CD4-positive, alpha-beta T cell (primary cell): ENCODE data around the gene ADGRV1. TPM values are rescaled to one million over a fixed set of nuclear protein-coding genes. Genes with fewer than 3 reads are reported as not detected.

Experiments used
- ATAC-seq: fragments of 200-7000 bp; cut with Tn5 transposase; one replicate; pipeline ENCODE4 v1.10.0; 2022; ENCODE audit warnings: mild to moderate bottlenecking; ENCODE audit not compliant: poor library complexity
- CTCF ChIA-PET: fragments of 350-600 bp; sonication (Branson Sonifier 250); formaldehyde crosslinking; loops from one replicate; lab custom pipeline; 2021; ENCODE audit warnings: antibody characterized with exemption, inconsistent platforms; lab: Charles Lee
- POLR2A ChIA-PET: fragments of 350-600 bp; sonication (Branson Sonifier 250); formaldehyde crosslinking; loops from one replicate; lab custom pipeline; 2021; ENCODE audit warnings: antibody characterized with exemption, inconsistent platforms; lab: Charles Lee
- DNase-seq, 14 experiments: peaks; one replicate each; pipeline ENCODE4 v3.0.0-alpha.2; 2013 to 2020; ENCODE audit warnings: mixed read lengths in 2 of 14
- H3K27ac ChIP-seq, 2 donors: one replicate each; pipeline versions ENCODE4 v1.5.1 to v1.7.0; 2013; ENCODE audit warnings: low read length in 2 of 2, low read depth in 1 of 2, mild to moderate bottlenecking in 1 of 2
- H3K27me3 ChIP-seq, 2 experiments: 1 replicate in 1 of 2; 2 replicates in 1 of 2; pipeline versions ENCODE4 v1.6.1 to v1.7.0; 2013; ENCODE audit warnings: low read length in 2 of 2, control low read depth in 1 of 2, mild to moderate bottlenecking in 1 of 2, moderate library complexity in 1 of 2; ENCODE audit not compliant: insufficient read depth in 2 of 2, control insufficient read depth in 1 of 2
- H3K36me3 ChIP-seq: one replicate; pipeline ENCODE4 v1.6.1; 2013; ENCODE audit warnings: low read length, control low read depth; ENCODE audit not compliant: insufficient read depth
- H3K4me1 ChIP-seq: one replicate; pipeline ENCODE4 v1.6.1; 2013; ENCODE audit warnings: low read length, control low read depth; ENCODE audit not compliant: insufficient read depth
- H3K4me3 ChIP-seq: one replicate; pipeline ENCODE4 v1.5.1; 2013; ENCODE audit warnings: mild to moderate bottlenecking, low read length, moderate library complexity
- H3K9me3 ChIP-seq, 2 experiments: 1 replicate in 1 of 2; 2 replicates in 1 of 2; pipeline versions ENCODE4 v1.6.1 to v1.7.0; 2013; ENCODE audit warnings: low read length in 2 of 2, mild to moderate bottlenecking in 2 of 2, control low read depth in 1 of 2, moderate library complexity in 1 of 2; ENCODE audit not compliant: control insufficient read depth in 1 of 2, insufficient read depth in 1 of 2
- H3K27ac Mint-ChIP-seq: one replicate; pipeline ENCODE4 v1.8.0; 2020; ENCODE audit warnings: mixed read lengths
- H3K27me3 Mint-ChIP-seq: one replicate; pipeline ENCODE4 v1.8.0; 2021; ENCODE audit warnings: mixed read lengths
- H3K36me3 Mint-ChIP-seq: one replicate; pipeline ENCODE4 v1.8.0; 2021; ENCODE audit warnings: low read depth, mixed read lengths
- H3K4me1 Mint-ChIP-seq: one replicate; pipeline ENCODE4 v1.8.0; 2021; ENCODE audit warnings: low read depth, mixed read lengths
- H3K4me3 Mint-ChIP-seq: one replicate; pipeline ENCODE4 v1.8.0; 2020; ENCODE audit warnings: mild to moderate bottlenecking, mixed read lengths
- H3K9me3 Mint-ChIP-seq: one replicate; pipeline ENCODE4 v1.8.0; 2020; ENCODE audit warnings: mixed read lengths
- CTCF ChIP-seq: fragments of 200-600 bp; IDR thresholded peaks from one replicate; pipeline ENCODE4 v1.8.0; 2022; ENCODE audit warnings: antibody characterized with exemption, mild to moderate bottlenecking
- intact Hi-C, 2 experiments: fragments of 100-400 bp; cut with DNase I in 1 of 2; cut with micrococcal nuclease in 1 of 2; formaldehyde crosslinking; loops; one replicate each; pipeline versions ENCODE4 v1.15.1 to v1.9.0; 2023 to 2025; cut with DNase I, micrococcal nuclease
- total RNA-seq, 174 experiments: library from RNA in 2 of 174; stranded (reverse) in 2 of 174; gene quantifications; one replicate each; pipeline ENCODE4 v1.2.3 and lab custom pipeline; 2021 to 2026

The ADGRV1 gene
- total RNA-seq, 2 experiments from 2014 or later, result 0.81 to 1.2 TPM

GRCh38 chr5:90690307-90690706 is 131.7 kb downstream of the ADGRV1 start:
- Mint-ChIP-seq H3K27ac (no peak overlapping the region), H3K9me3 (peaks cover 3% of the 10 kb centered on the region), H3K4me1 (no peaks in the 10 kb centered on the region), H3K27me3 (no peaks in the 10 kb centered on the region), H3K4me3 (no peak overlapping the region), H3K36me3 (no peaks in the 10 kb centered on the region)
- ChIA-PET CTCF (no interaction called here), POLR2A (no interaction called here)
- Histone ChIP-seq H3K4me1 (no peaks in the 10 kb centered on the region), H3K36me3 (no peaks in the 10 kb centered on the region), H3K9me3 (no peaks in the 10 kb centered on the region), H3K4me3 (no peak overlapping the region), H3K27me3 (no peaks in the 10 kb centered on the region), H3K27ac (no peak overlapping the region)
- TF ChIP-seq CTCF, result no peak
- DNase-seq, result peak in 2 of 14 experiments; percentile 6 to 14
- intact Hi-C loops, result no loop called here
- no peak for ATAC-seq

GRCh38 chr5:90691533-90691932 is 132.9 kb downstream of the ADGRV1 start:
- Histone ChIP-seq H3K4me3 (no peak overlapping the region), H3K36me3 (no peaks in the 10 kb centered on the region), H3K27ac (no peak overlapping the region), H3K4me1 (no peaks in the 10 kb centered on the region), H3K27me3 (no peaks in the 10 kb centered on the region), H3K9me3 (no peaks in the 10 kb centered on the region)
- TF ChIP-seq CTCF, result no peak
- Mint-ChIP-seq H3K4me3 (no peak overlapping the region), H3K9me3 (no peaks in the 10 kb centered on the region), H3K27ac (no peak overlapping the region), H3K4me1 (no peaks in the 10 kb centered on the region), H3K36me3 (no peaks in the 10 kb centered on the region), H3K27me3 (peaks cover 4% of the 10 kb centered on the region)
- no peak for DNase-seq
- POLR2A ChIA-PET, result no interaction called here
- no peak for ATAC-seq
- CTCF ChIA-PET, result no interaction called here
- intact Hi-C loops, result no loop called here

GRCh38 chr5:90696153-90696552 is 137.6 kb downstream of the ADGRV1 start:
- Histone ChIP-seq H3K27ac (no peak overlapping the region), H3K4me1 (no peaks in the 10 kb centered on the region), H3K27me3 (no peaks in the 10 kb centered on the region), H3K4me3 (no peak overlapping the region), H3K9me3 (no peaks in the 10 kb centered on the region), H3K36me3 (no peaks in the 10 kb centered on the region)
- peaks cover 4% of the 10 kb centered on the region for H3K27me3 Mint-ChIP-seq
- H3K36me3 Mint-ChIP-seq, result no peaks in the 10 kb centered on the region
- intact Hi-C loops, result no loop called here
- ChIA-PET CTCF (no interaction called here), POLR2A (no interaction called here)
- ATAC-seq (no peak), DNase-seq (peak in 2 of 14 experiments; percentile 17 to 25)
- no peaks in the 10 kb centered on the region for H3K9me3 Mint-ChIP-seq
- no peaks in the 10 kb centered on the region for H3K4me1 Mint-ChIP-seq
- no peak overlapping the region for H3K27ac Mint-ChIP-seq
- H3K4me3 Mint-ChIP-seq, result no peak overlapping the region
- no peak for TF ChIP-seq CTCF
